ENCODE data around the gene HLTF. TPM values are rescaled to one million over a fixed set of nuclear protein-coding genes. Genes with fewer than 3 reads are reported as not detected.

The HLTF gene
- total RNA-seq, 1 experiment from 2014 or later, result 37.6 TPM

DNA sequence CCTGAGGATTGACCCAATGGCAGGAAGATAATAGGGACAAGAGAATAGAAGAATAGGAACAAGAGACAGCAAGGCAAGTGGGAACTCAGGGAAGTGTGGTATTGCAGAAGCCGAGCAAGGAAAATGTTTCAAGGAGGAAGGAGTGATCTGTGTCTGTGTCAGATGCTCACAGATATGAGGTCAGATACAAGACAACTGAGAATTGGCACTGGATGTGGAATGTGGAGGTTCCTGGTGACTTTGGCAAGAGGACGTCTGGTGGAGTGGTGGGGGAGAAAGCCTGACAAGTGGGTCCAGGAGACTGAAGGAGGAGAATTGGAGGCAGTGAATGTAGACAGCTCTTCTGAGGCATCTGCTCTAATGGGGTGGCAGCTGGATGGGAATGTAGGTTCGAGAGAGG is 70.9 kb downstream of the HLTF start:
- no peak for DNase-seq (ENCODE audit: low spot score)
- no peaks in the 10 kb centered on the region for H3K36me3 ChIP-seq (ENCODE audit: insufficient read depth, low read length, poor library complexity, severe bottlenecking)
- intact Hi-C loops (cut with micrococcal nuclease; ENCODE audit: unreplicated experiment), result no loop called here
- H3K27ac ChIP-seq (ENCODE audit: low read depth, low read length, poor library complexity, severe bottlenecking), result no peak overlapping the region
- TF ChIP-seq EZH2 (IDR thresholded peaks at IDR 0.05; ENCODE audit: borderline replicate concordance, low read depth, low read length, poor library complexity, severe bottlenecking), result no peak
- H3K4me1 ChIP-seq (ENCODE audit: insufficient read depth, low read length, poor library complexity, severe bottlenecking), result no peaks in the 10 kb centered on the region
- CTCF ChIA-PET, result no interaction called here
- no TSS peak for BruUV-seq (replicated peaks)
- no peak overlapping the region for H3K4me3 ChIP-seq (ENCODE audit: low read depth, low read length, poor library complexity, severe bottlenecking)
- no peaks in the 10 kb centered on the region for H3K27me3 ChIP-seq (replicated peaks; ENCODE audit: insufficient read depth, low read depth, low read length, poor library complexity)
- POLR2A ChIA-PET (ENCODE audit: low non-redundant PET), result no interaction called here
- no peaks in the 10 kb centered on the region for H3K9me3 ChIP-seq (ENCODE audit: low read depth, low read length, poor library complexity, severe bottlenecking)

DNA sequence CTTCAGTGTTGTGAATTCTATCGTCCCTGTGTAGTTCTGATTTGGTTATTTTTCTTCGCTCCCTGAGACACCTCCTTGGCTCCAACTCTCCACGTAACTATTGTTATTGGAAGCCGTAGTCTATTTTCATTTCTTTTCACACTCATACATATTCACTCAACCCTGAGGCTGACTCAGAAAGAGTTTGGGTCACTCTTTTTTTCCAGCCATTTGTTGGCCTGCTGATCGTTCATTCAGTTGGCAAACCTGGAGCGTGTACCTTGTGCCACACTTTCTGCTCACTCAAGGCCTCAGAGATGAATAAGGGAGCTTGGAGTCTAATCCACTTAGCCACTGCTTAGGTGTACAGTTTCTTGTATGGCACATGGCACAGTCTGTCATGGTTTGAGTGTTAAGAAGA is 72.6 kb downstream of the HLTF start:
- H3K27ac ChIP-seq (ENCODE audit: low read depth, low read length, poor library complexity, severe bottlenecking), result no peak overlapping the region
- TF ChIP-seq, protein P1, sequence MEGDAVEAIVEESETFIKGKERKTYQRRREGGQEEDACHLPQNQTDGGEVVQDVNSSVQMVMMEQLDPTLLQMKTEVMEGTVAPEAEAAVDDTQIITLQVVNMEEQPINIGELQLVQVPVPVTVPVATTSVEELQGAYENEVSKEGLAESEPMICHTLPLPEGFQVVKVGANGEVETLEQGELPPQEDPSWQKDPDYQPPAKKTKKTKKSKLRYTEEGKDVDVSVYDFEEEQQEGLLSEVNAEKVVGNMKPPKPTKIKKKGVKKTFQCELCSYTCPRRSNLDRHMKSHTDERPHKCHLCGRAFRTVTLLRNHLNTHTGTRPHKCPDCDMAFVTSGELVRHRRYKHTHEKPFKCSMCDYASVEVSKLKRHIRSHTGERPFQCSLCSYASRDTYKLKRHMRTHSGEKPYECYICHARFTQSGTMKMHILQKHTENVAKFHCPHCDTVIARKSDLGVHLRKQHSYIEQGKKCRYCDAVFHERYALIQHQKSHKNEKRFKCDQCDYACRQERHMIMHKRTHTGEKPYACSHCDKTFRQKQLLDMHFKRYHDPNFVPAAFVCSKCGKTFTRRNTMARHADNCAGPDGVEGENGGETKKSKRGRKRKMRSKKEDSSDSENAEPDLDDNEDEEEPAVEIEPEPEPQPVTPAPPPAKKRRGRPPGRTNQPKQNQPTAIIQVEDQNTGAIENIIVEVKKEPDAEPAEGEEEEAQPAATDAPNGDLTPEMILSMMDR (conservative IDR thresholded peaks at IDR 0.05; ENCODE audit: low read depth, low read length), result no peak
- no peak for TF ChIP-seq EZH2 (IDR thresholded peaks at IDR 0.05; ENCODE audit: borderline replicate concordance, low read depth, low read length, poor library complexity, severe bottlenecking)
- DNase-seq (ENCODE audit: low spot score), result no peak

DNA sequence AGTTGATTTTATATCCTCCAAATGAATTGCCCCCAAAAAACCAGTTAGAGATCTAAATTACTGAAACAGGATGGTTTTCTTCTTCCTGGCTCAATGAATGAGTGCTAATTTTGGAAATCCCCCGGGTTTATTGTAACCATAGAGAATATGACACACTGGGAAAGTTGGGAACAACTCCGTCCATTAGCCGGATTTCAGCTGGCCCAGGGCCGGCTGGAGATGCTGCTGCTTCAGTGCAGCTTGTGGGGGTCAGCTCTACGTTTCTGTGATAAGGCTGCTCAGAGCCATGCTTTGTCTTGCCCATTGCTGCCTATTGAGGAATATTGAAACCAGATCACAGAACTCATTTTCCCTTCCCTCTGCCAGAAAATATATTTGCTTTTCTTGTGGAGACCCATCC is 74.7 kb downstream of the HLTF start:
- CTCF ChIA-PET, result no interaction called here
- no TSS peak for BruUV-seq (replicated peaks)

More for the DNA sequence above, 72.6 kb downstream of the HLTF start:
- no peak overlapping the region for H3K4me3 ChIP-seq (ENCODE audit: low read depth, low read length, poor library complexity, severe bottlenecking)
- no peaks in the 10 kb centered on the region for H3K36me3 ChIP-seq (ENCODE audit: insufficient read depth, low read length, poor library complexity, severe bottlenecking)
- intact Hi-C loops (cut with micrococcal nuclease; ENCODE audit: unreplicated experiment), result no loop called here
- no TSS peak for BruUV-seq (replicated peaks)
- ChIA-PET CTCF (no interaction called here), POLR2A (ENCODE audit: low non-redundant PET) (no interaction called here)
- H3K9me3 ChIP-seq (ENCODE audit: low read depth, low read length, poor library complexity, severe bottlenecking), result no peaks in the 10 kb centered on the region
- H3K4me1 ChIP-seq (ENCODE audit: insufficient read depth, low read length, poor library complexity, severe bottlenecking), result no peaks in the 10 kb centered on the region
- H3K27me3 ChIP-seq (replicated peaks; ENCODE audit: insufficient read depth, low read depth, low read length, poor library complexity), result no peaks in the 10 kb centered on the region

DNA sequence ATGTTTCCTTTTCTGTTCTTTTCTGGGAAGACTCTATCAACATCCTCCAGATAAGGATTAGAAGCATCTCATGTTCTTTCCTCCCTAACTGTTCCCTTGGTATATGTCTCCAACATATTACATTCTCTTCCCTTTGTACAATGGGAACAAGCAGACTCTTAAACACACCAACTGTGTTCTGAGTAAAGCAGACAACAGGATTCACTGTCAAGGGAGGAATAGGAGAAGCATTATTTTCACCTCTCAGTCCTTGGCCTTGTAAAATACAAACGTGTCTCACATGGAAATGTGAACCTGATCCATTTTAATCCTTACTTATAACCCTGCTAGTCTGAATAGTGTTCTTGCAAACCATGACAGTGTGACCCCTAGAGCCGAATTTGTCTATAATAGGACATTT is 75.4 kb downstream of the HLTF start:
- Histone ChIP-seq H3K4me1 (ENCODE audit: insufficient read depth, low read length, poor library complexity, severe bottlenecking) (no peaks in the 10 kb centered on the region), H3K27ac (ENCODE audit: low read depth, low read length, poor library complexity, severe bottlenecking) (no peak overlapping the region), H3K36me3 (ENCODE audit: insufficient read depth, low read length, poor library complexity, severe bottlenecking) (no peaks in the 10 kb centered on the region), H3K4me3 (ENCODE audit: low read depth, low read length, poor library complexity, severe bottlenecking) (no peak overlapping the region), H3K27me3 (replicated peaks; ENCODE audit: insufficient read depth, low read depth, low read length, poor library complexity) (no peaks in the 10 kb centered on the region), H3K9me3 (ENCODE audit: low read depth, low read length, poor library complexity, severe bottlenecking) (no peaks in the 10 kb centered on the region)
- CTCF ChIA-PET, result no interaction called here
- POLR2A ChIA-PET (ENCODE audit: low non-redundant PET), result no interaction called here
- DNase-seq (ENCODE audit: low spot score), result no peak
- TF ChIP-seq, protein P1 (conservative IDR thresholded peaks at IDR 0.05; ENCODE audit: low read depth, low read length), result no peak
- TF ChIP-seq EZH2 (IDR thresholded peaks at IDR 0.05; ENCODE audit: borderline replicate concordance, low read depth, low read length, poor library complexity, severe bottlenecking), result no peak
- intact Hi-C loops (cut with micrococcal nuclease; ENCODE audit: unreplicated experiment), result no loop called here
- no TSS peak for BruUV-seq (replicated peaks)

More for the DNA sequence above, 74.7 kb downstream of the HLTF start:
- TF ChIP-seq EZH2 (IDR thresholded peaks at IDR 0.05; ENCODE audit: borderline replicate concordance, low read depth, low read length, poor library complexity, severe bottlenecking), result no peak
- TF ChIP-seq, protein P1 (conservative IDR thresholded peaks at IDR 0.05; ENCODE audit: low read depth, low read length), result no peak
- POLR2A ChIA-PET (ENCODE audit: low non-redundant PET), result no interaction called here
- Histone ChIP-seq H3K4me3 (ENCODE audit: low read depth, low read length, poor library complexity, severe bottlenecking) (no peak overlapping the region), H3K27me3 (replicated peaks; ENCODE audit: insufficient read depth, low read depth, low read length, poor library complexity) (no peaks in the 10 kb centered on the region), H3K36me3 (ENCODE audit: insufficient read depth, low read length, poor library complexity, severe bottlenecking) (no peaks in the 10 kb centered on the region), H3K4me1 (ENCODE audit: insufficient read depth, low read length, poor library complexity, severe bottlenecking) (no peaks in the 10 kb centered on the region), H3K9me3 (ENCODE audit: low read depth, low read length, poor library complexity, severe bottlenecking) (no peaks in the 10 kb centered on the region), H3K27ac (ENCODE audit: low read depth, low read length, poor library complexity, severe bottlenecking) (no peak overlapping the region)
- DNase-seq (ENCODE audit: low spot score), result no peak
- intact Hi-C loops (cut with micrococcal nuclease; ENCODE audit: unreplicated experiment), result no loop called here

Measured in A673 (cell line).